ENCODE results near the gene CDKAL1. TPM values are rescaled to one million over a fixed set of nuclear protein-coding genes. Genes with fewer than 3 reads are reported as not detected.

CDKAL1 gene
- total and polyA plus RNA-seq, 2 donors (not counting 3 experiments of a cell fraction or from before 2014, with no cell fraction given): 6.1 to 20.5 TPM

DNA sequence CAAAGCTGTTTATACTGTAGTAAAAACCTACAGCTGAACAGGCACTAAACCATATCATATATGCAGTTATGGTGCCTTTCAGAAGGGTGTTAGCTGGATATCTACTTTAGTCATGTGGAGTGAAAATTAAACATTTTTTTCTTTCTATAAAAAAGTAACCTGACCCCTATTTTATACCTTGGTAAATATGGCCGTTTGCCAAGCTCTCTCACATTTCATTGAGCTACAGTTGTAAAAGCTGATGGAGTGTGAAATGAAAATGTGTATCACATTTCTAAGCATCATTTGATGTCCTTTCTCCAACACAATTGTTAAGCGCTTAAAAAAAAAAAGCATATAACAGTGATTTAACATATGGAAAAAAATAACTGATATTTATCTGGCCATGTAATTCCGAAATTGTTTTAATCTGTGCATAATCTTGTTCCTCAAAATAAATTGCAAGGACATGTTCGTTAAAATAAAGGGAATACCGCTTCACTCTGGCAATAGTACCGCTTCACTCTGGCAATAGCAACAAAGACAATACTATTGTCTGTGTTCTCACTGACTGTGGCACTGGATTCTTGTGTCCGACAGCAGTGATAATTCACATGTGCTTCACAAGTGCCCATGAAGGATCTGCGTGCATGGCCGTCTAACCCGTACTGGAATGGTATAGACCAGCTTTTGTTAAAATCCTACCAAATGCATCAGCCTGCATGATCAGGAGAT, 667.5 kb downstream of the CDKAL1 start:
- Histone ChIP-seq H3K4me2 (ENCODE audit: insufficient read depth, low read length) (no peak overlapping the region), H3K79me2 (ENCODE audit: control insufficient read depth, insufficient read depth, low read length) (no peaks in the 10 kb centered on the region), H3K9me1 (replicated peaks; ENCODE audit: control insufficient read depth, extremely low read depth, insufficient read depth, low read length) (no peaks in the 10 kb centered on the region), H2AFZ (ENCODE audit: low read depth, low read length) (no peak overlapping the region), H3K9ac (replicated peaks; ENCODE audit: extremely low read depth, insufficient read depth, low read length) (no peak overlapping the region), H3K9me3 (replicated peaks; ENCODE audit: control insufficient read depth, insufficient read depth, low read length) (no peaks in the 10 kb centered on the region), H4K20me1 (replicated peaks; ENCODE audit: control insufficient read depth, extremely low read depth, insufficient read depth, low read length) (no peaks in the 10 kb centered on the region), H3K36me3 (ENCODE audit: control insufficient read depth in 2 of 2, extremely low read depth in 1 of 2, insufficient read depth in 2 of 2, low read length in 2 of 2) (no peaks in the 10 kb centered on the region), H3K27me3 (ENCODE audit: control insufficient read depth in 2 of 2, insufficient read depth in 2 of 2, low read length in 2 of 2) (no peaks in the 10 kb centered on the region), H3K4me1 (ENCODE audit: control insufficient read depth, extremely low read depth, insufficient read depth, low read length) (no peaks in the 10 kb centered on the region), H3K27ac (ENCODE audit: insufficient read depth, low read depth, low read length) (no peak overlapping the region), H3K4me3 (replicated peaks in 1 of 3; ENCODE audit: insufficient read depth in 1 of 3, low read depth in 1 of 3, low read length in 3 of 3) (no peak overlapping the region)
- TF ChIP-seq POLR2AphosphoS5 (IDR thresholded peaks at IDR 0.05; ENCODE audit: insufficient read depth, low read depth, low read length): no peak
- TF ChIP-seq MYC (IDR thresholded peaks at IDR 0.05; ENCODE audit: low read depth, low read length): no peak
- TF ChIP-seq FOS (IDR thresholded peaks at IDR 0.05; ENCODE audit: borderline replicate concordance, insufficient read depth, low read length): no peak
- no peak for TF ChIP-seq JUN (IDR thresholded peaks at IDR 0.05; ENCODE audit: borderline replicate concordance, insufficient read depth, insufficient read length, low read depth)
- TF ChIP-seq, protein P1, sequence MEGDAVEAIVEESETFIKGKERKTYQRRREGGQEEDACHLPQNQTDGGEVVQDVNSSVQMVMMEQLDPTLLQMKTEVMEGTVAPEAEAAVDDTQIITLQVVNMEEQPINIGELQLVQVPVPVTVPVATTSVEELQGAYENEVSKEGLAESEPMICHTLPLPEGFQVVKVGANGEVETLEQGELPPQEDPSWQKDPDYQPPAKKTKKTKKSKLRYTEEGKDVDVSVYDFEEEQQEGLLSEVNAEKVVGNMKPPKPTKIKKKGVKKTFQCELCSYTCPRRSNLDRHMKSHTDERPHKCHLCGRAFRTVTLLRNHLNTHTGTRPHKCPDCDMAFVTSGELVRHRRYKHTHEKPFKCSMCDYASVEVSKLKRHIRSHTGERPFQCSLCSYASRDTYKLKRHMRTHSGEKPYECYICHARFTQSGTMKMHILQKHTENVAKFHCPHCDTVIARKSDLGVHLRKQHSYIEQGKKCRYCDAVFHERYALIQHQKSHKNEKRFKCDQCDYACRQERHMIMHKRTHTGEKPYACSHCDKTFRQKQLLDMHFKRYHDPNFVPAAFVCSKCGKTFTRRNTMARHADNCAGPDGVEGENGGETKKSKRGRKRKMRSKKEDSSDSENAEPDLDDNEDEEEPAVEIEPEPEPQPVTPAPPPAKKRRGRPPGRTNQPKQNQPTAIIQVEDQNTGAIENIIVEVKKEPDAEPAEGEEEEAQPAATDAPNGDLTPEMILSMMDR (IDR thresholded peaks at IDR 0.05; ENCODE audit: extremely low read depth in 1 of 2, insufficient read depth in 1 of 2, low read depth in 1 of 2, low read length in 2 of 2): no peak
- TF ChIP-seq GATA2 (IDR thresholded peaks at IDR 0.05; ENCODE audit: insufficient read depth, insufficient read length, low read depth, low read length): no peak
- TF ChIP-seq POLR2A (IDR thresholded peaks at IDR 0.05; ENCODE audit: low read depth, low read length): no peak
- TF ChIP-seq EZH2 (IDR thresholded peaks at IDR 0.05; ENCODE audit: borderline replicate concordance, low read depth, low read length, severe bottlenecking): no peak
- TF ChIP-seq, protein P2, sequence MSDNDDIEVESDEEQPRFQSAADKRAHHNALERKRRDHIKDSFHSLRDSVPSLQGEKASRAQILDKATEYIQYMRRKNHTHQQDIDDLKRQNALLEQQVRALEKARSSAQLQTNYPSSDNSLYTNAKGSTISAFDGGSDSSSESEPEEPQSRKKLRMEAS (IDR thresholded peaks at IDR 0.05; ENCODE audit: insufficient read depth, insufficient read length): no peak
- DNase-seq (ENCODE audit: low read depth, low spot score): no peak
- dilution Hi-C loops (cut with MboI; ENCODE audit: extremely low pct_ligation_motif_present, low sequenced_read_pairs): no loop called here
- BruUV-seq (replicated peaks): no TSS peak
- intact Hi-C loops (cut with micrococcal nuclease): no loop called here
- FAIRE-seq: no peak
- CTCF ChIA-PET: interaction anchor here (0.6 to 1.4 kb wide), 2 partner anchors 33 to 37 kb away, joined by 3 read pairs; no protein-coding TSS in a partner anchor
- POLR2A ChIA-PET: no interaction called here
